GM18868 (cell line): Measurements from ENCODE around the gene CANT1.
"Not testable (repeated sequence)": the region's sequence is repeated elsewhere in the genome, so short reads cannot be mapped to it uniquely, and the experiment has no call there.

Source experiments
- ATAC-seq: cut with Tn5 transposase; IDR thresholded peaks from one replicate; pipeline ENCODE4 v1.9.1; 2021; ENCODE audit warnings: mild to moderate bottlenecking, moderate library complexity; ENCODE audit not compliant: unreplicated experiment

The CANT1 gene

GRCh38 chr17:79043931-79044320, 34.4 kb upstream of the CANT1 start:
- ATAC-seq = no peak

DNA sequence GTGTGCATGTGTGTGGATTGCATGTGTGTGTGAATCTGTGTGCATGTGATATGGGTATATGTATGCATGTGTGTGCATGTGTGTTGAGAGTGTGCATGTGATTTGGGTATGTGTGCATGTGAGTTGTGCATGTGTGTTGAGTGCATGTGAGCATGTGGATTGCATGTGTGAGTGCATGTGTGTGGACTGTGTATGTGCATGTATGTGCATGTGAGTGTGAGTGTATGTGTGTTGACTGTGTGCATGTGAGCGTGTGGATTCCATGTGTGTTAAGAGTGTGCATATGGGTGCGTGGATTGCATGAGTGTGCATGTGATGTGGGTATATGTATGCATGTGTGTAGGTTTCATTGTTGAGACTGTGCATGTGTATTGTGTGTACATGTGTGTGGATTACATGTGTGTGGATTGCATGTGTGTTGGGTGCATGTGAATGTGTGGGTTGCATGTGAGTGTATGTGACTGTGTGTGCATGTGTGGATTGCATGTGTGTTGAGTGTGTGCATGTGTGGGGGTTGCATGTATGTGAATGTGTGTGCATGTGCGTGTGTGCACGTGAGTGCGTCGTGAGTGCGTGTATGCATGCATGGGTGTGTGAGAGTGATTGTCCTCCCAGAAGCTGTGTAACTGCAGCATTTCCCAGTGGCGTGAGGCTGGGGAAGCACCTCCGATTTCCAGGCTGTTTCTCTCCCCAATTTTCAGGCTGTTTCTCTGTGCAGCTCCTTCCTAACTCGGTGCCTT, 33.8 kb upstream of the CANT1 start:
- no peak for ATAC-seq

GRCh38 chr17:79042421-79043190, 33.0 kb upstream of the CANT1 start:
- no peak for ATAC-seq

DNA sequence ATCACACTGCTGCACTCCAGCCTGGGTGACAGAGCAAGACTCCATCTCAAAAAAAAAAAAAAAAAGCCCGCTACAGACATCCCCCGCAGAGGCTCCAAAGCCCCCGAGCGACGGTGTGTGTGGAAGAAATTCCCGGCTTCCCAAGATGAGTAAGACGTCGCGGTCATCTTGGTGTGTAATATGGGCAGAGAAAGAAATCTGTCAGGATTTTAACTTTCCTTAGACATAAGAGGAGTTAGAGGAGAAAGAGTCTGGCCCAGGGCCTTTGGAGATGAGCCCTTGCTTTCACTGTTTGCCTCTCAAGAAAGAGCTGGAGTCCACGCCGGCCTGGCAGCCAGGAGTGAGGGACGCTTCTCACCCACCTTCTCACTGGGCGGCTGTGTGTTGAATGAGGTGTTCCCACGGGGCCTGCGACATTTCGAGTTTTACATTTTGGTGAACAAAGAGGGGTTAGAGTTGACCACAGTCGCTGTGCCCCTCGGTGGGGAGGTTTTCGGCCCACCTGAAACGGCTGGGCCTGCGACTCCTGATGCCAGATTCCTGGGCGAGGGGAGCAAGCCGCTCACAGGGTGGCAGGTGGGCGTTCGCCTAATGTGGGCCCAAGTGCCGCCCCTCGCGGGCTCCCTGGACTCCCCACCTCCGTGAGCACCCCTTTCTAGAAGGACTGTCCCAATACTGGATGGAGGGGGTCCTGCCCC, 32.3 kb upstream of the CANT1 start:
- ATAC-seq = no peak

DNA sequence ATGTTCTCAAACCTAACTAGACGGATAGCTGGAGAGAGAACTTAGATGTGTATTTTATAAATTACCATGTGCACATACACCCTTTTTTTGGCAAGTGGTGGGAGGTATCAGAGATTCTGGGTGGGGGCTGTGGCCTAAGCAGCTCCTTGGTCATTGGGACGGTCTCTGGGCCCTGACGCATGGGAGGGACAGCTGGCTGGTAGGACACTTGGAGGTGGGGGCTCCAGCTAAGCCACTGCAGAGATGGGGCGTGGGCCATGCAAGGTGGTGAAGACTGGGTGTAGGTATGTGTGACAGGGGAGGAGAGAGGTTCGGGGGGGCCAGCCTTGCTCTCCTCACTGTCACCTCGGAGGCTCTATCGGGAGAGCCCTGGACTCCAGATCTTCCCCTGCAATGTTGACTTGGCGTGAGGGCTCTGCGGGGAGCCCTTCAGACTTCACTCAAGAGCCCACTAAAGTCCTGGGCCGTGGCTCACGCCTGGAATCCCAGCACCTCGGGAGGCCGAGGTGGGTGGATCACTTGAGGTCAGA, 31.5 kb upstream of the CANT1 start:
- no peak for ATAC-seq

DNA sequence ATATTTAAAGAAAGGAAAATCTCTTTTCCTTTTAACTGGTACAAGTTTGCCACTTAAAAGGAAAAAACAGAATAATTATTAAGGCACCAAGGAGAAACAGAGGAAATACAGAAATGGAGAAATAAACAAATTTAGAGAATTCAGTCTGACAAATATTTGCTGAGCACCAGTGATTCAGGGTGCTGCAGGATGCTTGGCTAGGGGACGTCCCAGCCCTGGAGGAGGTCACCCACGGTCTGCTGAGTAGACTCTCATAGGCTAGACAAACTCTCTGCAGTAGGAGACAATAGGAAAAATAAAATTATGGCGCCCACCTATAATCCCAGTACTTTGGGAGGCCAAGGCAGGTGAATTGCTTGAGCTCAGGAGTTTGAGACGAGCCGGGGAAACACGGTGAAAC, 30.3 kb upstream of the CANT1 start:
- ATAC-seq = no peak

DNA sequence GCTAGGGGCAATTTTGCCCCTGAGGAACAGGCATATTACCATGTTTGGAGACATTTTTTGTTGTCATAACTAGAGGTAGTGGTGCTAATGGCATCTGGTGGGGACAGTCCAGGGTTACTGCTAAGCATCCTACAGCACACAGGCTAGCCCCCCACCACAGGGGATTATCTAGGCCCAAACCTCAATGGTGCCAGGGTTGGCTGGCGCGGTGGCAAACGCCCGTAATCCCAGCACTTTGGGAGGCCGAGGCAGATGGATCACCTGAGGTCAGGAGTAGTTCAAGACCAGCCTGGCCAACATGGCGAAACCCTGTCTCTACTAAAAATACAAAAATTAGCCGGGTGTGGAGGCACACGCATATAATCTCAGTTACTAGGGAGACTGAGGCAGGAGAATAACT, 29.6 kb upstream of the CANT1 start:
- ATAC-seq = no peak

GRCh38 chr17:79038545-79039135, 29.1 kb upstream of the CANT1 start:
- peak; percentile 38 for ATAC-seq

- ATAC-seq = no peak
Observed at GRCh38 chr17:79036596-79036995, 27.0 kb upstream of the CANT1 start.

DNA sequence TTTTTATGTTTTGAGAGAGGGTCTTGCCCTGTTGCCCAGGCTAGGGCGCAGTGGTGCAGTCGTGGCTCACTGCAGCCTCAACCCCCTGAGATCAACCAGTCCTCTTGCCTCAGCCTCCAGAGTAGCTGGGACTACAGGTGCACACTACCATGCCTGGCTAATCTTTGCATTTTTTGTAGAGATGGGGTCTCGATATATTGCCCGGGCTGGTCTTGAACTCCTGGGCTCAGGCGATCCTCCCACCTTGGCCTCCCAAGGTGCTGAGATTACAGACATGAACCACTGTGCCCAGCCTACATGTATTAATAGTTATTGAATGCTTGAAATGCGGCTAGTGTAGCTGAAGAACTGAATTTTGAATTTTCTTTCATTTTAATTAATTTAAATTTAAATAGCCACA, 26.6 kb upstream of the CANT1 start:
- ATAC-seq = no peak

- no peak for ATAC-seq
Observed at GRCh38 chr17:79035686-79036085, 26.1 kb upstream of the CANT1 start.

GRCh38 chr17:79034931-79035485, 25.4 kb upstream of the CANT1 start:
- no peak for ATAC-seq

DNA sequence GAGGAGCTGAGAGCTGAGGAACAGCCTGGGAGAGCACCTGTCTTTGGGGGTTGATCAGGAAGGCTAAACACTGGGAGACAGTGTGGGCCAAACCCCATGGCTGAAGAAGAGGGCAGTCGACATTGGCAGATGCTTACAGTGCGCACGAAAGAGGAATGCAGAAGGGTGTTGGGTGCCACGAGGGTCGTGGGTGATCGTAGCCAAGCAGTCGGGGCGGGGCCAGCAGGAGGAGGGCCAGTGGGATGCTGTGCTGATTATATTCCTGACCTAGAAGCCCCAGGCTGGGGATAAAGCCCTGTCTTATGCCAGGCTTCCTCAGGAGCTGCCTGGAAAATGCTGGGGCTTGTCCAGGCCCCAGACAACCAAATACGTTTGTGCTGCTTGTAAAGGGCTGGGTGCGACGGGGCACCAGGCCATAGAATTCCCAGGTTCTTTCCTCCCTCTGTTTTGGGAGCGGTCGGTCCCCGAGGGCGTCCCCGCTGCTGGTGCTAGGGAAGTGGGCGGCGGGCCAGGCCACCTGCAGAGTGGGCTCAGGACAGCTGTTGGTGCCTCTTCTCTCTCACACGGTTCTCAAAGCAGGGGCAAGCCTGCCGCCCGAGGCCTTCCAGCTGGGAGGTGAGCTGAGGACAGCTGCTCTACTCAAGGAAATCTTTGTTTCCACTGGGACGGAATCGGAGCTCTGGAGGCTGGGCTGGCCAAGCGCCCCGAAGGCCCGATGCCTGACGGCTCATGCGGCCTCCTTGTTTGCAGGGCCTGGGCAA, 24.4 kb upstream of the CANT1 start:
- ATAC-seq = no peak

DNA sequence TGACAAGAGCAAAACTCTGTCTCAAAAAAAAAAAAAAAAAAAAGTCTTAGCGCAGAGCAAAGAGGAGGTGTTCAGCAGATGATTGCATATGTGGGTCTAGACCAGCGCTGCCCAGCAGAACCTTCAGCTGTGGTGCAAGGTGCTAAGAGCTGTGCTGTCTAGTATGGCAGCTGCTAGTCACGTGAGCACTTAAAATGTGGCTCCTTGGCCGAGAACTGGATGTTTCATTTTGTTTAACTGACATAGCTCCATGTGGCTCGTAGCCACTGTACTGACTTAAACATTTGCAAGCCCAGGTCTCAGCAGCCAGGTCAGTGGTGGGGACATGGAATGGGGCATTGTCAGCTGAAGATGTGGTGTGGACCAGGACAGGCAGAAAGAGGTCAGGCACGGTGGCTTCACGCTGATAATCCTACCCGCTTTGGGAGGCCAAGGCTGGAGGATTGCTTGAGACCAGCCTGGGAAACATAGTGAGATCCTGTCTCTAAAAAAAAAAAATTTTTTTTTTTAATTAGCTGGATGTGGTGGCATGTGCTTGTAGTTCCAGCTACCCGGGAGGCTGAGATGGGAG, 23.6 kb upstream of the CANT1 start:
- ATAC-seq = no peak

DNA sequence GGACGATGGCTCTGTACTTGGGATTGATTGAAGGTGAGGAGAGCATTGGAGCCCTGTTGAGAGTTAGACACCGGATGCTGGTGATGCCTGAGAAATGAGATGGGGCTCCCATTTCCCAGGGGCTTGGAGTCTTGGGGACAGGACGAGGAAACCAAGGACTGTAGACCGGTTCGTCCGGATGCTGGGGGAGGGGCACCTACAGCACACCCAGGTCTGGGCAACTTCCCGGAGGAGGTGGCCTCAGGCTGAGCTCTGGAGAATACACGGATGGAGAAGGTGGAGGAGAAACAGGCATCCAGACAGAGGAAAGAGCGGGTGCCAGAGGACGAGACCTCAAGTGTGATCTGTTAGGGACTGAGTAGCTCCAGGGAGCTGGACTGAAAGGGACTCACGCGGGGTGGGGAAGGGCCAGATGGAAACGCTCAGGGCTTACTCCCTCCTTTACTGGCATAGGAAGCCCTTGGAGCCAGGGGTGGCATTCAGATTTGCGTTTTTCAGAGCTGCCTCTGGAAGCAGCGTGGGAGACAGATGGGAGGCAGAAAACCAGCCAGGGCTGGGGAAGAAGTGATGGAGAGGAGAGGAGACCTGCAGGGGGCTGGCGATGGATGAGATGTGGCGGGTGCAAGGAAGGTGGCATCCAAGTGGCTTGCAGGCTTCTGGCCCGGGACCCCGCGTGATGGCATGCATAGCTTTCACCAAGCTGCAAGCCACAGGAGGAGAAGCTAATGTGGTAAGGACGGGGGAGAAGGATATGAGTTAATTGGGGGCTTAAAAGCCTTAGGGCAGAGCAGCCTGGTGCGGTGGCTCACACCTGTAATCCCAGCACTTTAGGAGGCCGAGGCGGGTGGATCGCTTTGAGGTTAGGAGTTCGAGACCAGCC, 22.7 kb upstream of the CANT1 start:
- no peak for ATAC-seq

DNA sequence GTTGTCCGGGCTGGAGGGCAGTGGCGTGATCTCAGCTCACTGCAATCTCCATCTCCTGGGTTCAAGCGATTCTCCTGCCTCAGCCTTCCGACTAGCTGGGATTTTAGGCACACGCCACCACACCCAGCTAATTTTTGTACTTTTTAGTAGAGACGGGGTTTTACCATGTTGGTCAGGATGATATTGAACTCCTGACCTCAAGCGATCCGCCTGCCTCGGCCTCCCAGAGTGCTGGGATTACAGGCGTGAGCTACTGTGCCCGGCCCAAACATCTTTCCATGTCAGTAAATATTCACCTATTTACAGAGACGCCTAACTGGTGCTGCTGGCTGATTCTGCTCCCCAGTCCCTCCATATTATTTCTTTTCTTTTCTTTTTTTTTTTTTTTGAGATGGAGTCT, 21.1 kb upstream of the CANT1 start:
- not testable (repeated sequence) for ATAC-seq

- no peak for ATAC-seq
Observed at GRCh38 chr17:79029327-79030009, 19.9 kb upstream of the CANT1 start.
